ENCODE data around the gene ICAM3.

GRCh38 chr19:10374931-10375330 lies 35.5 kb upstream of the ICAM3 start:
- TF ChIP-seq, protein P1, sequence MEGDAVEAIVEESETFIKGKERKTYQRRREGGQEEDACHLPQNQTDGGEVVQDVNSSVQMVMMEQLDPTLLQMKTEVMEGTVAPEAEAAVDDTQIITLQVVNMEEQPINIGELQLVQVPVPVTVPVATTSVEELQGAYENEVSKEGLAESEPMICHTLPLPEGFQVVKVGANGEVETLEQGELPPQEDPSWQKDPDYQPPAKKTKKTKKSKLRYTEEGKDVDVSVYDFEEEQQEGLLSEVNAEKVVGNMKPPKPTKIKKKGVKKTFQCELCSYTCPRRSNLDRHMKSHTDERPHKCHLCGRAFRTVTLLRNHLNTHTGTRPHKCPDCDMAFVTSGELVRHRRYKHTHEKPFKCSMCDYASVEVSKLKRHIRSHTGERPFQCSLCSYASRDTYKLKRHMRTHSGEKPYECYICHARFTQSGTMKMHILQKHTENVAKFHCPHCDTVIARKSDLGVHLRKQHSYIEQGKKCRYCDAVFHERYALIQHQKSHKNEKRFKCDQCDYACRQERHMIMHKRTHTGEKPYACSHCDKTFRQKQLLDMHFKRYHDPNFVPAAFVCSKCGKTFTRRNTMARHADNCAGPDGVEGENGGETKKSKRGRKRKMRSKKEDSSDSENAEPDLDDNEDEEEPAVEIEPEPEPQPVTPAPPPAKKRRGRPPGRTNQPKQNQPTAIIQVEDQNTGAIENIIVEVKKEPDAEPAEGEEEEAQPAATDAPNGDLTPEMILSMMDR (IDR thresholded peaks at IDR 0.05; ENCODE audit: poor library complexity): no peak
- TF ChIP-seq EZH2 (IDR thresholded peaks at IDR 0.05; ENCODE audit: borderline replicate concordance) (no peak), EZH2phosphoT487 (IDR thresholded peaks at IDR 0.05; ENCODE audit: low read depth, severe bottlenecking, unreplicated experiment) (no peak)

Measured in hepatocyte (in vitro differentiated cells).